ENCODE measurements around the gene LGALS7. TPM values are rescaled to one million over a fixed set of nuclear protein-coding genes. Genes with fewer than 3 reads are reported as not detected.

The LGALS7 gene
- polyA plus RNA-seq, 1 donor from 2014 or later, result not detected

GRCh38 chr19:38803543-38803942 lies 30.2 kb upstream of the LGALS7 start:
- no peaks in the 10 kb centered on the region for H3K36me3 ChIP-seq (ENCODE audit: insufficient read depth, low read length)
- H3K27me3 ChIP-seq (ENCODE audit: insufficient read depth, low read depth, low read length), result no peaks in the 10 kb centered on the region
- no peaks in the 10 kb centered on the region for H4K20me1 ChIP-seq (ENCODE audit: insufficient read depth)
- H2AFZ ChIP-seq (ENCODE audit: low read depth, low read length), result no peak overlapping the region
- no peaks in the 10 kb centered on the region for H3K9me3 ChIP-seq (ENCODE audit: low read length)
- H3K9ac ChIP-seq (ENCODE audit: low read length), result no peak overlapping the region
- H3K79me2 ChIP-seq (replicated peaks; ENCODE audit: insufficient read depth, low read length), result no peaks in the 10 kb centered on the region
- TF ChIP-seq CTCF (IDR thresholded peaks at IDR 0.05; ENCODE audit: poor library complexity, severe bottlenecking) (no peak), RAD21 (conservative IDR thresholded peaks at IDR 0.05) (no peak), REST (IDR thresholded peaks at IDR 0.05; ENCODE audit: borderline replicate concordance) (no peak)
- no peaks in the 10 kb centered on the region for H3K9me2 ChIP-seq (ENCODE audit: insufficient read depth, low read length)
- no peak overlapping the region for H3K4me3 ChIP-seq (ENCODE audit: low read length)
- H3K27ac ChIP-seq (ENCODE audit: low read length), result no peak overlapping the region
- no peaks in the 10 kb centered on the region for H3F3A ChIP-seq (ENCODE audit: insufficient read depth, low read length, poor library complexity, severe bottlenecking)
- no peak overlapping the region for H3K4me2 ChIP-seq (ENCODE audit: low read length)

GRCh38 chr19:38801359-38802095 lies 28.2 kb upstream of the LGALS7 start:
- no peak overlapping the region for H2AFZ ChIP-seq (ENCODE audit: low read depth, low read length)
- no peaks in the 10 kb centered on the region for H3K79me2 ChIP-seq (replicated peaks; ENCODE audit: insufficient read depth, low read length)
- no peaks in the 10 kb centered on the region for H3F3A ChIP-seq (ENCODE audit: insufficient read depth, low read length, poor library complexity, severe bottlenecking)
- no peaks in the 10 kb centered on the region for H3K9me3 ChIP-seq (ENCODE audit: low read length)
- no peaks in the 10 kb centered on the region for H3K36me3 ChIP-seq (ENCODE audit: insufficient read depth, low read length)
- H3K9ac ChIP-seq (ENCODE audit: low read length), result no peak overlapping the region
- no peak overlapping the region for H3K4me2 ChIP-seq (ENCODE audit: low read length)
- H3K27ac ChIP-seq (ENCODE audit: low read length), result no peak overlapping the region
- no peaks in the 10 kb centered on the region for H3K9me2 ChIP-seq (ENCODE audit: insufficient read depth, low read length)
- no peak for TF ChIP-seq RAD21 (conservative IDR thresholded peaks at IDR 0.05)
- no peak for TF ChIP-seq POLR2AphosphoS5 (IDR thresholded peaks at IDR 0.05)
- no peaks in the 10 kb centered on the region for H3K27me3 ChIP-seq (ENCODE audit: insufficient read depth, low read depth, low read length)
- H4K20me1 ChIP-seq (ENCODE audit: insufficient read depth), result no peaks in the 10 kb centered on the region
- no peak overlapping the region for H3K4me3 ChIP-seq (ENCODE audit: low read length)

GRCh38 chr19:38800577-38801347 lies 27.4 kb upstream of the LGALS7 start:
- no peaks in the 10 kb centered on the region for H3K36me3 ChIP-seq (ENCODE audit: insufficient read depth, low read length)
- H3K27ac ChIP-seq (ENCODE audit: low read length), result no peak overlapping the region
- H3K79me2 ChIP-seq (replicated peaks; ENCODE audit: insufficient read depth, low read length), result no peaks in the 10 kb centered on the region
- TF ChIP-seq REST (IDR thresholded peaks at IDR 0.05; ENCODE audit: borderline replicate concordance), result no peak
- no peak overlapping the region for H3K4me2 ChIP-seq (ENCODE audit: low read length)
- H4K20me1 ChIP-seq (ENCODE audit: insufficient read depth), result no peaks in the 10 kb centered on the region
- H3K27me3 ChIP-seq (ENCODE audit: insufficient read depth, low read depth, low read length), result no peaks in the 10 kb centered on the region
- H3K4me3 ChIP-seq (ENCODE audit: low read length), result no peak overlapping the region
- no peaks in the 10 kb centered on the region for H3K9me3 ChIP-seq (ENCODE audit: low read length)
- H3F3A ChIP-seq (ENCODE audit: insufficient read depth, low read length, poor library complexity, severe bottlenecking), result no peaks in the 10 kb centered on the region
- H3K9me2 ChIP-seq (ENCODE audit: insufficient read depth, low read length), result no peaks in the 10 kb centered on the region
- H3K9ac ChIP-seq (ENCODE audit: low read length), result no peak overlapping the region
- H2AFZ ChIP-seq (ENCODE audit: low read depth, low read length), result no peak overlapping the region

All from neural cell (in vitro differentiated cells).